Posterior cingulate gyrus (tissue), 11 donors: ENCODE results near the gene TBX6.
A peak's percentile ranks its signal among the peaks of the same experiment; 100 is the strongest.
"Not testable (repeated sequence)": the region's sequence is repeated elsewhere in the genome, so short reads cannot be mapped to it uniquely, and the experiment has no call there.

Experiments
- DNase-seq, 10 donors: peaks; one replicate each; pipeline versions ENCODE4 v3.0.0 to v3.0.0-alpha.2; 2020 to 2021; ENCODE audit warnings: mixed read lengths in 3 of 10
- intact Hi-C: fragments of 100-400 bp; cut with DNase I; formaldehyde crosslinking; loops from one replicate; pipeline ENCODE4 v1.15.1; 2023

The TBX6 gene

GRCh38 chr16:30091474-30092372, at the start of gene TBX6:
Gene TBX6, minus strand, starts transcription at chr16:30091924. Its CDS starts 731 bp downstream, at chr16:30091193.
- DNase-seq = peak; percentile 87 to 99 (median 94)
- intact Hi-C loops = loop anchor here (1.0 to 10.0 kb wide), 2 partner anchors 32 to 433 kb away; partner anchors contain the start of genes MAPK3 and ZNF768

GRCh38 chr16:30139583-30140481, 48.1 kb upstream of the TBX6 start:
- DNase-seq = peak in 1 of 10 donors; percentile 49
- intact Hi-C loops = no loop called here

- intact Hi-C loops = no loop called here
- DNase-seq = peak in 3 of 10 donors; percentile 20 to 76 (median 31)
Measured at GRCh38 chr16:30137897-30138296, 46.2 kb upstream of the TBX6 start.

GRCh38 chr16:30136971-30137605, 45.4 kb upstream of the TBX6 start:
- peak in 1 of 10 donors; percentile 34 for DNase-seq
- intact Hi-C loops = no loop called here

- intact Hi-C loops = no loop called here
Measured at GRCh38 chr16:30132591-30132990, 40.9 kb upstream of the TBX6 start.

GRCh38 chr16:30131869-30132475, 40.2 kb upstream of the TBX6 start:
- peak in 3 of 10 donors; percentile 29 to 72 (median 61) for DNase-seq
- intact Hi-C loops = no loop called here

More at GRCh38 chr16:30132591-30132990, 40.9 kb upstream of the TBX6 start:
- DNase-seq = peak in 1 of 10 donors; percentile 6

GRCh38 chr16:30127993-30128392, 36.3 kb upstream of the TBX6 start:
- intact Hi-C loops = no loop called here
- no peak for DNase-seq

- peak in 1 of 10 donors; percentile 8 for DNase-seq
- intact Hi-C loops = not testable (repeated sequence)
Measured at GRCh38 chr16:30125690-30126089, 34.0 kb upstream of the TBX6 start.

- peak in 2 of 10 donors; percentile 39 to 55 for DNase-seq
- intact Hi-C loops = no loop called here
Measured at GRCh38 chr16:30124985-30125379, 33.3 kb upstream of the TBX6 start.

- peak in 2 of 10 donors; percentile 12 to 89 for DNase-seq
- intact Hi-C loops = loop anchor here (1.0 to 2.0 kb wide), 3 partner anchors 26 to 58 kb away; partner anchors contain the start of genes ALDOA and YPEL3
Measured at GRCh38 chr16:30122604-30123160, 31.0 kb upstream of the TBX6 start.

GRCh38 chr16:30121741-30122571, 30.2 kb upstream of the TBX6 start:
- intact Hi-C loops = loop anchor here (1.0 to 2.0 kb wide), 2 partner anchors 26 to 57 kb away; partner anchors contain the start of genes ALDOA and YPEL3
- peak in 2 of 10 donors; percentile 17 to 35 for DNase-seq

- intact Hi-C loops = no loop called here
- DNase-seq = peak in 1 of 10 donors; percentile 5
Measured at GRCh38 chr16:30120340-30121105, 28.8 kb upstream of the TBX6 start.

GRCh38 chr16:30119428-30119827, 27.7 kb upstream of the TBX6 start:
- peak in 1 of 10 donors; percentile 43 for DNase-seq
- intact Hi-C loops = no loop called here

- intact Hi-C loops = no loop called here
- DNase-seq = peak in 1 of 10 donors; percentile 25
Measured at GRCh38 chr16:30117768-30118167, 26.0 kb upstream of the TBX6 start.

GRCh38 chr16:30116291-30117207, 24.8 kb upstream of the TBX6 start:
- intact Hi-C loops = no loop called here
- DNase-seq = peak in 1 of 10 donors; percentile 59

- intact Hi-C loops = loop anchor here (1.0 kb wide), 1 partner anchor 36 kb away; no protein-coding TSS in a partner anchor
- DNase-seq = peak in 1 of 10 donors; percentile 43
Measured at GRCh38 chr16:30115238-30115637, 23.5 kb upstream of the TBX6 start.
